SH-SY5Y (cell line): Measurements from ENCODE around the gene PPARG.

Source experiments
- GATA2 ChIP-seq: IDR thresholded peaks from 2 replicates; pipeline ENCODE4 v1.6.1; 2011; ENCODE audit warnings: mild to moderate bottlenecking, low read depth, low read length
- GATA3 ChIP-seq: IDR thresholded peaks from 2 replicates; pipeline ENCODE4 v1.6.1; 2011; ENCODE audit warnings: low read depth, mild to moderate bottlenecking, low read length, moderate library complexity

- TF ChIP-seq GATA3 (no peak), GATA2 (no peak)
Observed at GRCh38 chr3:12413721-12414255, 124.9 kb downstream of the PPARG start.
